Peyer's patch (tissue), 4 donors: Measurements from ENCODE around the gene DPYSL5.

Experiments used
- CTCF ChIP-seq, 6 experiments: fragments of 450-650 bp in 4 of 6; fragments of 200-600 bp in 2 of 6; sonication (generic) in 1 of 6; IDR thresholded peaks; one replicate each; pipeline ENCODE4 v1.5.1; 2017 to 2019; ENCODE audit warnings: antibody characterized with exemption in 6 of 6, mild to moderate bottlenecking in 3 of 6, moderate library complexity in 1 of 6
- POLR2A ChIP-seq, 2 donors: fragments of 450-650 bp; IDR thresholded peaks; one replicate each; pipeline ENCODE4 v1.5.1; 2017; ENCODE audit warnings: antibody characterized with exemption in 2 of 2, mild to moderate bottlenecking in 2 of 2, moderate library complexity in 2 of 2

- TF ChIP-seq POLR2A (IDR thresholded peaks at IDR 0.05) (no peak), CTCF (IDR thresholded peaks at IDR 0.05) (no peak)
Observed at GRCh38 chr2:26948800-26949199, 100.9 kb downstream of the DPYSL5 start.
